OCI-M2 (cell line): Measurements from ENCODE around the gene TNFRSF1A.

Experiments used
- DNase-seq: peaks from one replicate; lab custom pipeline; 2025; ENCODE audit not compliant: unreplicated experiment; lab: John Stamatoyannopoulos, UW

TNFRSF1A gene

GRCh38 chr12:6324936-6325750, 16.7 kb downstream of the TNFRSF1A start:
- no peak for DNase-seq

- DNase-seq = no peak
Observed at GRCh38 chr12:6323995-6324711, 17.7 kb downstream of the TNFRSF1A start.

- DNase-seq = peak; percentile 44
Observed at GRCh38 chr12:6323340-6323994, 18.4 kb downstream of the TNFRSF1A start.

GRCh38 chr12:6322969-6323339, 18.9 kb downstream of the TNFRSF1A start:
- DNase-seq = no peak

- DNase-seq = no peak
Observed at GRCh38 chr12:6322352-6322751, 19.5 kb downstream of the TNFRSF1A start.

GRCh38 chr12:6321905-6322304, 20.0 kb downstream of the TNFRSF1A start:
- DNase-seq = no peak

GRCh38 chr12:6319446-6319845, 22.4 kb downstream of the TNFRSF1A start:
- DNase-seq = no peak

- DNase-seq = no peak
Observed at GRCh38 chr12:6318440-6318879, 23.4 kb downstream of the TNFRSF1A start.

GRCh38 chr12:6317693-6318439, 24.0 kb downstream of the TNFRSF1A start:
- no peak for DNase-seq

GRCh38 chr12:6316921-6317692, 24.8 kb downstream of the TNFRSF1A start:
- no peak for DNase-seq

GRCh38 chr12:6315704-6316597, 25.9 kb downstream of the TNFRSF1A start:
- no peak for DNase-seq

- no peak for DNase-seq
Observed at GRCh38 chr12:6315184-6315583, 26.7 kb downstream of the TNFRSF1A start.

GRCh38 chr12:6314776-6315175, 27.1 kb downstream of the TNFRSF1A start:
- no peak for DNase-seq

- DNase-seq = no peak
Observed at GRCh38 chr12:6313326-6313940, 28.4 kb downstream of the TNFRSF1A start.

GRCh38 chr12:6312529-6313325, 29.1 kb downstream of the TNFRSF1A start:
- DNase-seq = no peak

- no peak for DNase-seq
Observed at GRCh38 chr12:6311822-6312528, 29.9 kb downstream of the TNFRSF1A start.

- no peak for DNase-seq
Observed at GRCh38 chr12:6310771-6311610, 30.9 kb downstream of the TNFRSF1A start.
